Gastroesophageal sphincter (tissue), 4 donors: ENCODE measurements around the gene ARSJ. TPM values are rescaled to one million over a fixed set of nuclear protein-coding genes. Genes with fewer than 3 reads are reported as not detected.

Source experiments
- ATAC-seq: fragments of 150-250 bp; one replicate; pipeline ENCODE4 v1.9.1; 2016; ENCODE audit warnings: mild to moderate bottlenecking, moderate library complexity
- H3K27ac ChIP-seq, 4 donors: fragments of 200-600 bp; sonication (generic) in 3 of 4; 1 replicate in 3 of 4; 2 replicates in 1 of 4; pipeline ENCODE4 v1.5.1; 2016 to 2019
- H3K27me3 ChIP-seq: fragments of 200-600 bp; sonication (generic); one replicate; pipeline ENCODE4 v1.5.1; 2019
- H3K36me3 ChIP-seq, 2 donors: fragments of 200-600 bp; sonication (generic); one replicate each; pipeline ENCODE4 v1.5.1; 2019; ENCODE audit warnings: control low read depth in 1 of 2
- H3K4me1 ChIP-seq, 3 donors: fragments of 200-600 bp; sonication (generic); 1 replicate in 2 of 3; 2 replicates in 1 of 3; pipeline ENCODE4 v1.5.1; 2016 to 2019; ENCODE audit warnings: control low read depth in 2 of 3
- H3K4me3 ChIP-seq, 2 donors: fragments of 200-600 bp; sonication (generic); one replicate each; pipeline ENCODE4 v1.5.1; 2019; ENCODE audit warnings: mild to moderate bottlenecking in 1 of 2, moderate library complexity in 1 of 2
- H3K9me3 ChIP-seq, 3 donors: fragments of 200-600 bp; sonication (generic); one replicate each; pipeline ENCODE4 v1.5.1; 2017 to 2019; ENCODE audit warnings: control low read depth in 2 of 3
- EP300 ChIP-seq: sonication (generic); formaldehyde crosslinking; IDR thresholded peaks from one replicate; pipeline ENCODE4 v1.6.1; 2017; ENCODE audit warnings: antibody characterized with exemption, mild to moderate bottlenecking
- POLR2A ChIP-seq, 2 donors: fragments of 450-650 bp; IDR thresholded peaks; one replicate each; pipeline ENCODE4 v1.6.1; 2017; ENCODE audit warnings: antibody characterized with exemption in 2 of 2, mild to moderate bottlenecking in 2 of 2, moderate library complexity in 1 of 2
- POLR2AphosphoS5 ChIP-seq: sonication (generic); formaldehyde crosslinking; IDR thresholded peaks from one replicate; pipeline ENCODE4 v1.6.1; 2017; ENCODE audit warnings: antibody characterized with exemption
- WGBS, 2 donors: methylation state at CpG; one replicate each; pipeline ENCODE4 v1.1.5; 2018; ENCODE audit warnings: low coverage in 1 of 2; 5-methylcytosine and 5-hydroxymethylcytosine counted together
- total RNA-seq, 4 donors: library from RNA; depleted of rRNA; stranded (reverse); fragments of >200 nt; gene quantifications; one replicate each; pipeline ENCODE4 v1.1.0, GENCODE V29; 2016
- TF ChIP-seq, protein P1 (sequence below), 4 experiments: fragments of 200-600 bp in 2 of 4; fragments of 450-650 bp in 2 of 4; sonication (generic) in 1 of 4; IDR thresholded peaks; one replicate each; pipeline ENCODE4 v1.5.1; 2017 to 2019; ENCODE audit warnings: antibody characterized with exemption in 4 of 4, mild to moderate bottlenecking in 2 of 4, moderate library complexity in 2 of 4

ARSJ gene
- total RNA-seq, 4 donors from 2014 or later: 15.7 to 28.2 (median 22.8) TPM

DNA sequence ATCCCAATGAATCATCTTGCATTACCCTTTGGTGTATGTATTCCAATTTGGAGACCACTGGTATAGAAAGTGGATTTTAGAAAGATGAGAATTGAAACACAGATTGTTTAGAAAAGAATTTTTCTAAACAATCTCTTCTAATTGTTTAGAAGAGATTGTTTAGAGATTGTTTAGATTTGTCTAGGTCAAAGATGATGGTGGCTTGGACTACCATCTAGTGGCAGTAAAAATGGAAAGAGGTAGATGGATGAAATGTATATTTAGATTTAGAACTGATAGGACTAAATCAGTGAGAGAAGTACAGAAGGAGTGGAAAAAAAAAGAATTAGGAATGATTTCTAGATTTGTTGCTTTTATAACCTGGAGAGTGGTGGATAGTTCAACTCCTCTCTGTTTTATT, 70.6 kb downstream of the ARSJ start:
- Histone ChIP-seq H3K27ac (no peak overlapping the region), H3K9me3 (no peaks in the 10 kb centered on the region), H3K4me3 (no peak overlapping the region), H3K4me1 (peaks cover 0 to 12% (median 0%) of the 10 kb centered on the region in 3 donors), H3K27me3 (no peaks in the 10 kb centered on the region), H3K36me3 (no peaks in the 10 kb centered on the region)
- TF ChIP-seq EP300: no peak
- TF ChIP-seq, protein P1, sequence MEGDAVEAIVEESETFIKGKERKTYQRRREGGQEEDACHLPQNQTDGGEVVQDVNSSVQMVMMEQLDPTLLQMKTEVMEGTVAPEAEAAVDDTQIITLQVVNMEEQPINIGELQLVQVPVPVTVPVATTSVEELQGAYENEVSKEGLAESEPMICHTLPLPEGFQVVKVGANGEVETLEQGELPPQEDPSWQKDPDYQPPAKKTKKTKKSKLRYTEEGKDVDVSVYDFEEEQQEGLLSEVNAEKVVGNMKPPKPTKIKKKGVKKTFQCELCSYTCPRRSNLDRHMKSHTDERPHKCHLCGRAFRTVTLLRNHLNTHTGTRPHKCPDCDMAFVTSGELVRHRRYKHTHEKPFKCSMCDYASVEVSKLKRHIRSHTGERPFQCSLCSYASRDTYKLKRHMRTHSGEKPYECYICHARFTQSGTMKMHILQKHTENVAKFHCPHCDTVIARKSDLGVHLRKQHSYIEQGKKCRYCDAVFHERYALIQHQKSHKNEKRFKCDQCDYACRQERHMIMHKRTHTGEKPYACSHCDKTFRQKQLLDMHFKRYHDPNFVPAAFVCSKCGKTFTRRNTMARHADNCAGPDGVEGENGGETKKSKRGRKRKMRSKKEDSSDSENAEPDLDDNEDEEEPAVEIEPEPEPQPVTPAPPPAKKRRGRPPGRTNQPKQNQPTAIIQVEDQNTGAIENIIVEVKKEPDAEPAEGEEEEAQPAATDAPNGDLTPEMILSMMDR (IDR thresholded peaks at IDR 0.05): no peak
- no peak for TF ChIP-seq POLR2AphosphoS5
- no peak for TF ChIP-seq POLR2A (IDR thresholded peaks at IDR 0.05)
- ATAC-seq: no peak

DNA sequence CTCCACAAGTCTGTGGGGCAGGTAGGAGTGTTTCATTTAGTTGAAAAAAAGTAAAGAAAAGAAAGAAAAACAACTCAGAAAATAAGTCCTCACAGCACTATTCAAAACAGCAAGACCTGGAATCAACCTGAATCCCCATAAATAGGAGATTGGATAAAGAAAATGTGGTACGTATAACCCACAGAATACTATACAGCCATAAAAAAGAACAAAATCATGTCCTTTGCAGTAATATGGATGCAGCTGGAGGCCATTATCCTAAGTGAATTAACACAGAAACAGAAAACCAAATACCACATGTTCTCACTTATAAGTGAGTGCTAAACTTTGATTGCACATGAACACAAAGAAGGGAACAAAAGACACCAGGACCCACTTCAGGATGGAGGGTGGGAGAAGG, 71.9 kb downstream of the ARSJ start:
- H3K27me3 ChIP-seq: no peaks in the 10 kb centered on the region
- peaks cover 0 to 12% (median 0%) of the 10 kb centered on the region in 3 donors for H3K4me1 ChIP-seq
- 33 to 100% methylated on average over 1 of the region's 1 CpG for WGBS, 2 donors
- peaks cover 0 to 8% of the 10 kb centered on the region in 2 donors for H3K36me3 ChIP-seq
- no peak for ATAC-seq
- no peak for TF ChIP-seq POLR2AphosphoS5
- TF ChIP-seq EP300: no peak
- TF ChIP-seq POLR2A (IDR thresholded peaks at IDR 0.05): no peak
- TF ChIP-seq, protein P1 (IDR thresholded peaks at IDR 0.05): no peak
- H3K4me3 ChIP-seq: no peak overlapping the region
- no peak overlapping the region for H3K27ac ChIP-seq
- no peaks in the 10 kb centered on the region for H3K9me3 ChIP-seq

DNA sequence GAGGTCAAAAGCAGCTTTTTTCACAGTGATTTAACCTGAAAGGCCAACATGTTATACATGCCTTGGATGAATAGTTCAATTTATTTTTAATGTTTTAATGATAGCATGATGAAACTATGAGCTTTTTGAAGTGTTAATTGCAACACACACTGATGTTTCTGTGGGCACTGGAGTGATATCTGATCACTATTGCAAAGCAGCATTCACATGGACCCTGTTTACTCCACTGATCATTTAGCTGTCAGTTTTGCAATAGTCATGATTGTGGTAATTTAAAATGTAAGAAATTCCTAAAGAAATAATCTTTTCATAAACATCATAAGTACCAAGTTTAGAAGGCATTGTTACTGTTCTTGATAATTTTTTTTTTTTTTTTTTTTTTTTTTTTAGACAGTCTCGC, 74.1 kb downstream of the ARSJ start:
- peaks cover 0 to 12% (median 0%) of the 10 kb centered on the region in 3 donors for H3K4me1 ChIP-seq
- TF ChIP-seq EP300 (no peak), POLR2A (IDR thresholded peaks at IDR 0.05) (no peak), POLR2AphosphoS5 (no peak)
- TF ChIP-seq, protein P1 (IDR thresholded peaks at IDR 0.05): no peak
- H3K9me3 ChIP-seq: no peaks in the 10 kb centered on the region
- no peak overlapping the region for H3K4me3 ChIP-seq
- WGBS, 2 donors: no CpG with 5 or more reads among the region's 1 CpG
- no peak for ATAC-seq
- no peaks in the 10 kb centered on the region for H3K27me3 ChIP-seq
- peaks cover 0 to 20% of the 10 kb centered on the region in 2 donors for H3K36me3 ChIP-seq
- H3K27ac ChIP-seq: no peak overlapping the region

DNA sequence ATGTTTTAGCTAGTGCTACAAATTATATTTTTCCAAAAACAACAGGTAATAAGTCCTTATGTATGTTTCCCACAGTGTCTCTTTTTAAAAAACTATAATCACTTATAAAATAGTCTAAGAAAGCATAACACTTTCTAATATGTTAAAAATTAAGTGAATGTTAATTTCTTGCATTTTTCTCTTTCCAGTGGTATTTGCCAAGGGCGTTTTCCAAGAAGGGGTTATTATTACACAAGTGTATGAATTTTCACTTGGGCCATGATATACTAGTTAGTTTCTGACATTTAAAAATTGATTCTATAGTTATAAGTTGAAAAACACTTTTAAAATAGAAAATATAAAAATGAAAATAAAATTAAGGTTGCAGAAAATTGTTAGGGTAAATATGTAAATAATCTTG, 74.6 kb downstream of the ARSJ start:
- no peaks in the 10 kb centered on the region for H3K9me3 ChIP-seq
- H3K36me3 ChIP-seq: peaks cover 0 to 20% of the 10 kb centered on the region in 2 donors
- no peak overlapping the region for H3K4me3 ChIP-seq
- ATAC-seq: no peak
- 17 to 57% methylated on average over 1 of the region's 1 CpG for WGBS, 2 donors
- H3K4me1 ChIP-seq: peaks cover 0 to 12% (median 0%) of the 10 kb centered on the region in 3 donors
- no peaks in the 10 kb centered on the region for H3K27me3 ChIP-seq
- no peak overlapping the region for H3K27ac ChIP-seq
- no peak for TF ChIP-seq POLR2A (IDR thresholded peaks at IDR 0.05)
- no peak for TF ChIP-seq POLR2AphosphoS5
- TF ChIP-seq, protein P1 (IDR thresholded peaks at IDR 0.05): no peak
- no peak for TF ChIP-seq EP300

DNA sequence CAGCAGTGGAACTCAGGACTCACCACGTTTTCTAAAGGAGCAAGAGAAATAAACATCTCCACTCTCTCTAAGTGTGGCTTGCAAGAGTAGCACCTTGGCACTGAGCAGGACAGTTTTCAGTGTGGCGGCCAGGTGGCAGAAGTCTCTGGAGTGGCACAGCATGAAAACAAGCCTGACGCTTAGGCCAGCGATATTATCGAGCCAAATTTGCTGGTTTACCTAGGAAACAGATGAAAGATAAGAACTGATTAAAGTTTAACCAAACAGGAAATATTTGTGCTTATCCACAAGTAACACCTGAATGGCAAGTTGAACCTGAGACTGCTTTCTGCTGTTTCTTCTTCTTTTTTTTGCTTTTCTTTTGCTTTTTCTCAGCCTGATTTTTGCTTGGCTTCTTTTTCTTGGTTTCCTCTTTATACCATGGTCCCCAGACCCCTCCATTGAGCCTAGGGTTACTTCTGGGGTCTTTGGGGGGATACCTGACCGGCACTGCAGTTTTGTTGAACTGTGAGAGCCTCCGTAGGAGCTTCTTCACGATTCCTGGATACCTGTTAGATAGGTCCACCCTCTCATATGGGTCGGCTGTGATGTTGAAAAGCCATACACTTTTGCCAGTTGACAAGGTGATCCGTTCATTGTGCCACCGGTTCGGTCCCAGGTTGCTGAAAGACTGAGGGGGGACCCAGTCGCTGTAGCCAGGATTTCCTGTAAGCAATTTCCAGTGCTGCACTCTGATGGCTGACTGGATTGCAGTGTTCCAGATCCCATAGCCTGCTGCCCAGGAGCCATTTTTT, 77.3 kb downstream of the ARSJ start:
- Histone ChIP-seq H3K4me1 (peaks cover 0 to 10% (median 0%) of the 10 kb centered on the region in 3 donors), H3K4me3 (no peak overlapping the region), H3K36me3 (peaks cover 0 to 20% of the 10 kb centered on the region in 2 donors), H3K9me3 (no peaks in the 10 kb centered on the region), H3K27me3 (no peaks in the 10 kb centered on the region), H3K27ac (no peak overlapping the region)
- WGBS, 2 donors: 82 to 96% methylated on average over 3 to 4 of the region's 13 CpGs
- ATAC-seq: no peak
- TF ChIP-seq POLR2A (IDR thresholded peaks at IDR 0.05) (no peak), EP300 (no peak), POLR2AphosphoS5 (no peak)
- TF ChIP-seq, protein P1 (IDR thresholded peaks at IDR 0.05): no peak
